Measurements from ENCODE around the gene TOX3.

TOX3 gene

GRCh38 chr16:52441886-52442285 is 105.1 kb downstream of the TOX3 start:
- DNase-seq: no peak

- DNase-seq: no peak
These were observed 106.7 kb downstream of the TOX3 start for GRCh38 chr16:52440248-52440647.

- DNase-seq: no peak
These were observed 107.2 kb downstream of the TOX3 start for GRCh38 chr16:52439750-52440149.

- DNase-seq: no peak
These were observed 107.7 kb downstream of the TOX3 start for GRCh38 chr16:52439171-52439701.

DNA sequence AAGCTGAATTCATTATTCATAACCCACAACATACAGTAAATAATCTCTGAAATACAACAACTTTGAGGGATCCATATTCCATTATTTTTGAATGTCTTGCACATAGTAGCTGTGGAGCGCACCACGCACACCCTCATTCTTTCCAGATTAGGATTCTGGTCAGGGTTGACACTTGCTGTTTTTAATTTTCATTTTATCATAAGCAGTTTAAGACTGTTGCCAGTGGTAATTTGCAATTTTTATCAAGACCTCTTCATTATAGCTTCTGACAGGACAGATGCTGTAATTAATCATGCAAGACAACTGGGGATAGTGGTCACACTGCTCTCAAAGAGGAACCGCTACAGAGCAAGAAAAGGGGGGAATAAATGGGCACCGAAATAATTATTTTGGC is 109.7 kb downstream of the TOX3 start:
- DNase-seq: no peak

- no peak for DNase-seq
These were observed 110.3 kb downstream of the TOX3 start for GRCh38 chr16:52436339-52437276.

DNA sequence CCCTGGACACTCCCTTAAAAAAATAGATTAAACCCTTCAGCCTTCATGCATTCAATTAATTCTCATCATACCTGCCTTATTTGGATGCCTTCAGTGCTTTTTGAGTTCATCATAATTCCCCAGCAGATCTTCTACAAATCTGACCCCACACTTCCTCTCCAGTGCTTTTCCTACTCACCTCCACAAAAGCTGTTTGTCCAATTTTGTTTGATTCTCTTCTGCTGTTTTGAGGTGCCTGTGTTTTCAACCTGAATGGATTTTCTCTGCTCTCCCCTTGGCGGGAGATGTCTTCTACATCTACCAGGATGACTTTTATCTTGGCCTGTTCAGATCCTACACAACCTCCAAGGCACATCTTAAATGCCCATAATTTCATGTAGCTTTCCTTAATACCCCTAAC is 112.7 kb downstream of the TOX3 start:
- DNase-seq: no peak

DNA sequence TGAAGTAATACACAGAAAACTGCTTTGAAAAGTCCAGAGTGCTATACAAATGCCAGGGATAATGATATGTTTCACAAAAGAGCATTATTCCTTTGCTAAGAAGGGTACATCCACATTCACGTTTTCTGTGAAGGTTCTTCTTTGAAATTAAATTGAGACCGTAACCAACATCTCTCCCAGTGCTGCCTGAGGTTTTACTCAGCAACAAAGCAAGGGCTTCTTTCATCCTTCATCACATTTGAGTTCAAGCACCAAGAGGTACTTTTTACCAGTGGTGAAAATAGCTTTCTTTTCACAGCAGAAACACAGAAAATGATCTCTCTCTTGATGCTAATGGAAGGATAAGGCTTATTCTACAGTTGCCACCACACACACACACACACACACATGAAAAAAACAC is 113.3 kb downstream of the TOX3 start:
- DNase-seq: no peak

- DNase-seq: no peak
These were observed 122.4 kb downstream of the TOX3 start for GRCh38 chr16:52424591-52424990.

DNA sequence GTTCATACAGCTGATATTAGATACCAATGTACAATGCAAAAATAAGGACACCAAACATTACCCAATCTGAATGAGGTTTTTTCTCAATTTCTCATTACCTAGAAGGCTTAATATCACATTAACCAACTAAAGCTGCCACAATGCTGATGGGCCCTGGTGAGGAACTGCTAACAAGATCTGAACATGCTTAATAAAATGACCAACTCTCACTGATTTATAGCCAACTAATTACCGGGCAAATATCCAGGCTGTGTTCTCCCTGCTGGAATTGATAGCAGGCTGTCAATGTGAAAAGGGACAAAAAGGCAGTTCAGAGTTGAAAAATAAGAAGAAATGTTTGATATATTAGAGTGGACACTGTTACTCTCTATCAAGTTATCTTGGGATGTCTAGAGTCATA is 124.6 kb downstream of the TOX3 start:
- DNase-seq: no peak

GRCh38 chr16:52418201-52418600 is 128.7 kb downstream of the TOX3 start:
- no peak for DNase-seq

DNA sequence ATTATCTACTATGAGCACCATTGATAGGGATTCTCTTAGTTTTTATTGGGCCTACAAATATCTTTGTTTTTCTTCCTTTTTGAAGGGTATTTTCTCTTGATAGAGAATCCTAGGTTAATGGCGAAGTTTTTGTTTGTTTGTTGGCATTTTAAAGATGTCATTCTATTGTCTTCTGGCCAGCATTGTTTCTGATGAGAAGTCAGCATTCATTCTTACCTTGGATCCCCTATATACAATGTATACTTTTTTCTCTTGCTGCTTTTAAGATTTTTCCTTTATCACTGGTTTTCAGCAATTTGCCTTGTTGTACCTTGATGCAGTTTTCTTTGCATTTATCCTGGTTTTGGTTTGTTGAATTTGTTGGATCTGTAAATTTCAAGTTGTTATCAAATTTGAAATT is 130.1 kb downstream of the TOX3 start:
- DNase-seq: no peak

- no peak for DNase-seq
These were observed 135.9 kb downstream of the TOX3 start for GRCh38 chr16:52411011-52411410.

- DNase-seq: no peak
These were observed 138.6 kb downstream of the TOX3 start for GRCh38 chr16:52408191-52408845.

GRCh38 chr16:52407778-52408177 is 139.2 kb downstream of the TOX3 start:
- DNase-seq: no peak

DNA sequence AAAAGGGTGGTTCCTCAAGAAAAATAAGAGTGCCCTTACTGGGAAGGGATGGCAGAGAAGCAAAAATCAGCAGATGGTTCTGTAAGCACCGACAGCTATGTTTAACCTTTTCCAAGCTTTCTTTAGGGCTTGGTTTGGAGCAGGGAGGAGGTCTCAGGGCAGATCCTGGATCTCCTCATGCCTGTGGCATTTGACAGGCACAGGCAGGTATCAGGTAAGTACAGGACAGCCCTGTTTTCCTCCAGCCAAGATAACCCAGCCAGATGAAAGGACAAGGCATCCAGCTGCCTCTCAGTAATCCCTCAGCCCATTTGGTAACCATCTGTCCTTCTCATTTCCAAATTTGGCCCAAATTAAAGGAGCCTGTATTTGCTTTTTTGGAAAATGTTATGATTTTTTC is 141.5 kb downstream of the TOX3 start:
- DNase-seq: no peak

- DNase-seq: no peak
These were observed 142.4 kb downstream of the TOX3 start for GRCh38 chr16:52404546-52404945.

DNA sequence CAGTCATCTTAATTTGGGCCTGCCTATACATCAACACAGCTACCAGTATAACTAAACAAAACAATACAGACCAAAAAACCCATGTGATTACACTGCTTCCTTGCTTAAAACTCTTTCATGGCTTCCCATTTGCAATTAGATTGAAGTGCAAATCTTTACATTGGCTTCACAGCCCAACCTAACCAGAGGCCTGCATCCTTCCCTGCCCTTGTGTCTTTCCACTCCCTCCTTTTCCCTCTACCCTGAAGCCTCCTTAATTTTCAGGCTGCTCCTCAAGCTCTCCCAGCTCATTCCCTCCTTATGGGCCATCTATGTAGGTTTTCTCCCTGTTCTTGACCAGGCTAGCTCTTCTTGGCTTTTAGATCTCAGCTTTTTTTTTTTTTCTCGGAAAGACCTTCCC is 147.8 kb downstream of the TOX3 start:
- no peak for DNase-seq

DNA sequence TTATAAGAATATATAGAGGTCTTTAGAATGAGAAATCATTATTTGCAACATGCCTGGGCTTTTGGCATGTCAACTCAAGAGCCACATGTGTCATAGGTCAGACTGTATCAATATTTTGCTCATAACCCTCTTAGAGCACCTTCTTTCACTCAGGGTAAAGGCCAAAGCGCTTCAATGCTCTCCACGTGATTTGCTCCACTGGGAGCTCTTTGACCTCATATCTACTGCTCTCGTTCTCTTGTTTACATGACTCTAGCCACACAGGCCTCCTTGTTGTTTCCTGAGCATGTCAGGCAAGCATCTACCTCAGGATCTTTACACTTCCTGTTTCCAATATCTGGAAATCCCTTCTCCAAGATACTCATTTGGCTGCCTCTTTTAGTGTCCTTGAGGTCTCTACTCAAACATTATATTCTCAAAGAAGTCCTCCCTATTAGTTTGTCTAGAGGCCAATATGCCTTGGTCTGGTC is 148.4 kb downstream of the TOX3 start:
- DNase-seq: no peak

GRCh38 chr16:52398021-52398420 is 148.9 kb downstream of the TOX3 start:
- DNase-seq: no peak

DNA sequence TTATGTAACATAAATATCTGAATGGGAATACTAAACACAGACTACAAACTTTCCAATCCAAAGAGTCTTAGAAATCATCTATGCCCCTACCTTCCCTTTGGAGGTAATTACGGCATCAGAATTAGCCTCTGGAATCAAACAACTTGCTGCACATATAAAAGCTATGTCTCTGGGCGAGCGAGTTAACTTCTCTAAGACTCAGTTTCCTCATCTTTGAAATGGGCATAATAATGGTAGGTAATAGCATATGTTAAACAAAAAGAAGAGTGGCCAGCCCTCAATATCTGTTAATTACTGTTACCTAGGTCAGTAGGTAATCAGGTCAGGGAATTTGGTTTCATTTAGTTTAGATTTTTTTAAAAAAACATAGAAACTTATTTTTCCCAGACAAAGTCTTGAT is 153.5 kb downstream of the TOX3 start:
- DNase-seq: no peak

- DNase-seq: no peak
These were observed 157.9 kb downstream of the TOX3 start for GRCh38 chr16:52389045-52389444.
